A549 (cell line): ENCODE data around the gene DDX1.

ENCODE experiments used
- HDAC2 ChIP-seq: fragments of 200-600 bp; sonication (generic); IDR thresholded peaks from 2 replicates; pipeline ENCODE4 v1.6.1; 2016
- KDM5A ChIP-seq: fragments of 200-600 bp; sonication (generic); IDR thresholded peaks from 2 replicates; pipeline ENCODE4 v1.6.1; 2016; ENCODE audit warnings: antibody characterized with exemption, mild to moderate bottlenecking
- NFE2L2 ChIP-seq: fragments of 150-350 bp; conservative IDR thresholded peaks from 2 replicates; pipeline ENCODE4 v1.6.1; 2014; ENCODE audit warnings: low read length
- PHF8 ChIP-seq: fragments of 200-600 bp; sonication (generic); IDR thresholded peaks from 2 replicates; pipeline ENCODE4 v1.6.1; 2016; ENCODE audit warnings: low read depth, mild to moderate bottlenecking, antibody characterized with exemption, moderate library complexity, borderline replicate concordance
- POLR2A ChIP-seq: IDR thresholded peaks from 2 replicates; pipeline ENCODE4 v1.6.1; 2012; ENCODE audit warnings: mild to moderate bottlenecking, low read length
- POLR2AphosphoS2 ChIP-seq: conservative IDR thresholded peaks from 2 replicates; pipeline ENCODE4 v1.6.1; 2012; ENCODE audit warnings: low read length, improper control_type of control experiment, inconsistent platforms
- RCOR1 ChIP-seq: fragments of 150-350 bp; IDR thresholded peaks from 2 replicates; pipeline ENCODE4 v1.6.1; 2014; ENCODE audit warnings: antibody characterized with exemption, low read length, low read depth
- TF ChIP-seq, protein P1 (sequence below): fragments of >200 bp; sonication (Bioruptor Twin); formaldehyde crosslinking; IDR thresholded peaks from 3 replicates; pipeline ENCODE4 v1.5.1; 2016
- TF ChIP-seq, protein P2 (sequence below): fragments of 250-450 bp; sonication (Bioruptor Pico); IDR thresholded peaks from 2 replicates; pipeline ENCODE4 v1.5.0; 2020; ENCODE audit warnings: low read depth, mild to moderate bottlenecking, moderate library complexity

DNA sequence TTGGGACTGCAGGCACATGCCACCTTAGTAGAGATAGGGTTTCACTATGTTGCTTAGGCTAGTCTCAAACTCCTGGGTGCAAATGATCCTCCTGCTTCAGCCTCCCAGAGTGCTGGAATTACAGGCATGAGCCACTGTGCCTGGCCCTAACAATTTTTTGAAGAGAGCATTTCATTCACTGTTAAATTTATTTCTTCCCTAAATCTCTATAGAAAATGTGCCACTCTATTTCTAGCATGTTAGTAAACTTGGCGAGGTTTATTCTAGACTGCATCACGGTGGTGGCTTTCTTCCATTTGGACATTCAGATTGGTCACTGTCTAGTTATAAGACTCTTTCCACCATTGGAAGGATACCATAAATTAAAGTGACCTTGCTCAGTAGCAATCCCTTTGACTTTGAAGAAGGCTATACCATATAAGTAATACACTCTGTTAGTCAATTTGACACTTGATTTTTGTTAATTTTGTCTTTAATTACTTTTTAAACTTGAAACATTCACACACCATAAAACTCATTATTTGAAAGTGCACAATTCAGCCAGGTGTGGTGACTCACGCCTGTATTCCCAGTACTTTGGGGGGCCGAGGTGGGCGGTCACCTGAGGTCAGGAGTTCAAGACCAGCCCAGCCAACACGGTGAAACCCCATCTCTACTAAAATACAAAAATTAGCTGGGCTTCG lies 16.2 kb downstream of the DDX1 start:
- TF ChIP-seq, protein P1, sequence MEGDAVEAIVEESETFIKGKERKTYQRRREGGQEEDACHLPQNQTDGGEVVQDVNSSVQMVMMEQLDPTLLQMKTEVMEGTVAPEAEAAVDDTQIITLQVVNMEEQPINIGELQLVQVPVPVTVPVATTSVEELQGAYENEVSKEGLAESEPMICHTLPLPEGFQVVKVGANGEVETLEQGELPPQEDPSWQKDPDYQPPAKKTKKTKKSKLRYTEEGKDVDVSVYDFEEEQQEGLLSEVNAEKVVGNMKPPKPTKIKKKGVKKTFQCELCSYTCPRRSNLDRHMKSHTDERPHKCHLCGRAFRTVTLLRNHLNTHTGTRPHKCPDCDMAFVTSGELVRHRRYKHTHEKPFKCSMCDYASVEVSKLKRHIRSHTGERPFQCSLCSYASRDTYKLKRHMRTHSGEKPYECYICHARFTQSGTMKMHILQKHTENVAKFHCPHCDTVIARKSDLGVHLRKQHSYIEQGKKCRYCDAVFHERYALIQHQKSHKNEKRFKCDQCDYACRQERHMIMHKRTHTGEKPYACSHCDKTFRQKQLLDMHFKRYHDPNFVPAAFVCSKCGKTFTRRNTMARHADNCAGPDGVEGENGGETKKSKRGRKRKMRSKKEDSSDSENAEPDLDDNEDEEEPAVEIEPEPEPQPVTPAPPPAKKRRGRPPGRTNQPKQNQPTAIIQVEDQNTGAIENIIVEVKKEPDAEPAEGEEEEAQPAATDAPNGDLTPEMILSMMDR: no peak
- TF ChIP-seq, protein P2, sequence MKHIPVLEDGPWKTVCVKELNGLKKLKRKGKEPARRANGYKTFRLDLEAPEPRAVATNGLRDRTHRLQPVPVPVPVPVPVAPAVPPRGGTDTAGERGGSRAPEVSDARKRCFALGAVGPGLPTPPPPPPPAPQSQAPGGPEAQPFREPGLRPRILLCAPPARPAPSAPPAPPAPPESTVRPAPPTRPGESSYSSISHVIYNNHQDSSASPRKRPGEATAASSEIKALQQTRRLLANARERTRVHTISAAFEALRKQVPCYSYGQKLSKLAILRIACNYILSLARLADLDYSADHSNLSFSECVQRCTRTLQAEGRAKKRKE: no peak
- TF ChIP-seq HDAC2 (no peak), RCOR1 (no peak), POLR2AphosphoS2 (no peak), PHF8 (no peak), NFE2L2 (no peak), POLR2A (no peak), KDM5A (no peak)
